Stomach (tissue), 9 donors: ENCODE measurements around the gene TNS3. TPM values are rescaled to one million over a fixed set of nuclear protein-coding genes. Genes with fewer than 3 reads are reported as not detected.

Source experiments
- DNase-seq, 2 donors: peaks; one replicate each; pipeline versions ENCODE4 v3.0.0 to v3.0.0-alpha.2; 2013 to 2019
- H3K27ac ChIP-seq, 5 donors: fragments of 200-600 bp in 4 of 5; sonication (generic) in 4 of 5; one replicate each; pipeline ENCODE4 v1.5.1; 2013 to 2019; ENCODE audit warnings: mild to moderate bottlenecking in 1 of 5, moderate library complexity in 1 of 5
- H3K27me3 ChIP-seq, 3 donors: fragments of 200-600 bp; sonication (generic); one replicate each; pipeline ENCODE4 v1.5.1; 2017 to 2019; ENCODE audit warnings: mixed run types in 1 of 3
- H3K36me3 ChIP-seq, 4 donors: fragments of 200-600 bp; sonication (generic); 1 replicate in 3 of 4; 2 replicates in 1 of 4; pipeline ENCODE4 v1.5.1; 2016 to 2019
- H3K4me1 ChIP-seq, 4 donors: fragments of 200-600 bp; sonication (generic); one replicate each; pipeline ENCODE4 v1.5.1; 2016 to 2019
- H3K4me3 ChIP-seq, 4 donors: fragments of 200-600 bp; sonication (generic) in 3 of 4; one replicate each; pipeline ENCODE4 v1.5.1; 2016 to 2019; ENCODE audit warnings: mild to moderate bottlenecking in 1 of 4
- H3K9me3 ChIP-seq, 4 donors: fragments of 200-600 bp; sonication (generic); one replicate each; pipeline ENCODE4 v1.5.1; 2016 to 2019
- CTCF ChIP-seq, 7 experiments: fragments of 450-650 bp in 4 of 7; fragments of 200-600 bp in 3 of 7; sonication (generic) in 3 of 7; IDR thresholded peaks; one replicate each; pipeline ENCODE4 v1.5.1; 2016 to 2019; ENCODE audit warnings: antibody characterized with exemption in 7 of 7, control low read depth in 2 of 7, mild to moderate bottlenecking in 1 of 7
- EP300 ChIP-seq: sonication (generic); formaldehyde crosslinking; IDR thresholded peaks from one replicate; pipeline ENCODE4 v1.6.1; 2017; ENCODE audit warnings: antibody characterized with exemption
- POLR2A ChIP-seq, 4 donors: fragments of 450-650 bp; IDR thresholded peaks; one replicate each; pipeline ENCODE4 v1.6.1; 2016; ENCODE audit warnings: antibody characterized with exemption in 4 of 4, control low read depth in 2 of 4, mild to moderate bottlenecking in 1 of 4, moderate library complexity in 1 of 4
- POLR2AphosphoS5 ChIP-seq, 3 donors: sonication (generic); formaldehyde crosslinking; IDR thresholded peaks; one replicate each; pipeline ENCODE4 v1.6.1; 2016; ENCODE audit warnings: antibody characterized with exemption in 3 of 3
- WGBS, 5 donors: extraction: QIAGEN DNeasy Blood & Tissue Kit in 3 of 5; methylation state at CpG; one replicate each; pipeline versions ENCODE4 v1.1.5 to v1.1.7; 2013 to 2018; 5-methylcytosine and 5-hydroxymethylcytosine counted together
- intact Hi-C: fragments of 100-400 bp; cut with DNase I; formaldehyde crosslinking; loops from one replicate; pipeline ENCODE4 v1.15.1; 2023; ENCODE audit warnings: low total_unique reads
- polyA plus RNA-seq, 3 donors: library from polyadenylated mRNA; stranded (reverse); fragments of 200-250 nt; gene quantifications; one replicate each; pipeline ENCODE4 v1.2.3, GENCODE V29; 2013
- total RNA-seq, 5 donors: library from RNA; depleted of rRNA; stranded (reverse); fragments of >200 nt; gene quantifications; one replicate each; pipeline versions ENCODE4 v1.1.0 to v1.2.3, GENCODE V29; 2014 to 2016
- donor health status: healthy with polysubstance abuse.
- donor health status: Bipolar disorder and iron deficiency.
- donor health status: healthy.

Gene TNS3
- total and polyA plus RNA-seq, 8 donors = 10.0 to 105 (median 41.0) TPM

- no peak for TF ChIP-seq EP300
- TF ChIP-seq POLR2A (IDR thresholded peaks at IDR 0.05) = no peak
- no peak for TF ChIP-seq POLR2AphosphoS5 (IDR thresholded peaks at IDR 0.05)
- no peak overlapping the region for H3K27ac ChIP-seq
- peaks cover 0 to 5% (median 0%) of the 10 kb centered on the region in 4 donors for H3K36me3 ChIP-seq
- intact Hi-C loops = no loop called here
- WGBS, 5 donors = 92 to 96% (median 94%) methylated on average over 4 to 7 of the region's 7 CpGs
- DNase-seq = peak in 1 of 2 donors; percentile 23
- no peaks in the 10 kb centered on the region for H3K27me3 ChIP-seq
- peaks cover 8 to 12% (median 11%) of the 10 kb centered on the region in 4 donors for H3K4me1 ChIP-seq
- H3K9me3 ChIP-seq = peaks cover 0 to 12% (median 6%) of the 10 kb centered on the region in 4 donors
- no peak overlapping the region for H3K4me3 ChIP-seq
Observed at GRCh38 chr7:47268851-47269836, 312.8 kb downstream of the TNS3 start.

- Histone ChIP-seq H3K4me3 (no peak overlapping the region), H3K9me3 (peaks cover 0 to 12% (median 6%) of the 10 kb centered on the region in 4 donors), H3K36me3 (peaks cover 0 to 5% (median 0%) of the 10 kb centered on the region in 4 donors), H3K4me1 (peaks cover 8 to 12% (median 11%) of the 10 kb centered on the region in 4 donors), H3K27me3 (no peaks in the 10 kb centered on the region), H3K27ac (peak overlapping the region in 2 of 5 donors; percentile 53 to 61)
- DNase-seq = no peak
- 87 to 94% (median 91%) methylated on average over 7 of the region's 7 CpGs for WGBS, 5 donors
- intact Hi-C loops = no loop called here
- TF ChIP-seq CTCF (IDR thresholded peaks at IDR 0.05) (no peak), EP300 (no peak), POLR2AphosphoS5 (IDR thresholded peaks at IDR 0.05) (no peak), POLR2A (IDR thresholded peaks at IDR 0.05) (no peak)
Observed at GRCh38 chr7:47267346-47267745, 314.6 kb downstream of the TNS3 start.

GRCh38 chr7:47266799-47267198, 315.1 kb downstream of the TNS3 start:
- WGBS, 5 donors = 28 to 50% (median 33%) methylated on average over 6 of the region's 6 CpGs

GRCh38 chr7:47266131-47266706, 315.7 kb downstream of the TNS3 start:
- Histone ChIP-seq H3K4me3 (peak overlapping the region in 1 of 4 donors; percentile 3), H3K36me3 (peaks cover 0 to 5% (median 0%) of the 10 kb centered on the region in 4 donors), H3K27ac (peak overlapping the region in 4 of 5 donors; percentile 26 to 65 (median 57)), H3K4me1 (peaks cover 8 to 12% (median 11%) of the 10 kb centered on the region in 4 donors), H3K9me3 (peaks cover 0 to 12% (median 6%) of the 10 kb centered on the region in 4 donors), H3K27me3 (no peaks in the 10 kb centered on the region)
- DNase-seq = peak; percentile 63 to 92
- intact Hi-C loops = no loop called here
- 14 to 20% (median 15%) methylated on average over 7 of the region's 7 CpGs for WGBS, 5 donors
- TF ChIP-seq EP300 (no peak), POLR2A (IDR thresholded peaks at IDR 0.05) (no peak), POLR2AphosphoS5 (IDR thresholded peaks at IDR 0.05) (peak in 1 of 3 donors; percentile 53), CTCF (IDR thresholded peaks at IDR 0.05) (peak in 5 of 7 experiments; percentile 82 to 90 (median 87))

More at GRCh38 chr7:47266799-47267198, 315.1 kb downstream of the TNS3 start:
- peak overlapping the region in 4 of 5 donors; percentile 26 to 65 (median 57) for H3K27ac ChIP-seq
- peak in 1 of 3 donors; percentile 44 for TF ChIP-seq POLR2AphosphoS5 (IDR thresholded peaks at IDR 0.05)
- no peak for TF ChIP-seq POLR2A (IDR thresholded peaks at IDR 0.05)
- no peaks in the 10 kb centered on the region for H3K27me3 ChIP-seq
- DNase-seq = peak; percentile 78 to 88
- H3K4me3 ChIP-seq = peak overlapping the region in 1 of 4 donors; percentile 3
- peaks cover 0 to 12% (median 6%) of the 10 kb centered on the region in 4 donors for H3K9me3 ChIP-seq
- intact Hi-C loops = no loop called here
- peaks cover 8 to 12% (median 11%) of the 10 kb centered on the region in 4 donors for H3K4me1 ChIP-seq
- H3K36me3 ChIP-seq = peaks cover 0 to 5% (median 0%) of the 10 kb centered on the region in 4 donors

GRCh38 chr7:47265621-47266020, 316.3 kb downstream of the TNS3 start:
- no peak for DNase-seq
- peaks cover 0 to 5% (median 0%) of the 10 kb centered on the region in 4 donors for H3K36me3 ChIP-seq
- H3K27me3 ChIP-seq = no peaks in the 10 kb centered on the region
- peaks cover 0 to 12% (median 6%) of the 10 kb centered on the region in 4 donors for H3K9me3 ChIP-seq
- 86 to 96% (median 91%) methylated on average over 4 of the region's 4 CpGs for WGBS, 5 donors
- H3K4me1 ChIP-seq = peaks cover 8 to 12% (median 11%) of the 10 kb centered on the region in 4 donors
- intact Hi-C loops = no loop called here
- no peak overlapping the region for H3K27ac ChIP-seq
- TF ChIP-seq POLR2AphosphoS5 (IDR thresholded peaks at IDR 0.05) = no peak
- no peak for TF ChIP-seq CTCF (IDR thresholded peaks at IDR 0.05)
- TF ChIP-seq POLR2A (IDR thresholded peaks at IDR 0.05) = no peak
- TF ChIP-seq EP300 = no peak
- no peak overlapping the region for H3K4me3 ChIP-seq
